H1 (cell line): ENCODE data around the gene KDM6A. TPM values are rescaled to one million over a fixed set of nuclear protein-coding genes. Genes with fewer than 3 reads are reported as not detected.

Experiments
- RXRA ChIP-seq: IDR thresholded peaks from 2 replicates; pipeline ENCODE4 v1.6.1; 2011; ENCODE audit warnings: low read depth, mild to moderate bottlenecking, low read length, moderate library complexity; ENCODE audit not compliant: insufficient read depth
- SIRT6 ChIP-seq: IDR thresholded peaks from one replicate; pipeline ENCODE4 v1.7.1; 2012; ENCODE audit warnings: low read length, inconsistent platforms
- ZNF274 ChIP-seq: IDR thresholded peaks from 2 replicates; pipeline ENCODE4 v1.7.0; 2012; ENCODE audit warnings: low read length, borderline replicate concordance; ENCODE audit errors: extremely low read depth
- polyA plus RNA-seq, 7 experiments: library from polyadenylated mRNA; depleted of rRNA in 3 of 7; stranded (reverse) in 5 of 7; unstranded in 2 of 7; fragments of >200 nt in 5 of 7; fragments of 200-250 nt in 2 of 7; gene quantifications; 1 replicate in 5 of 7; 2 replicates in 1 of 7; 4 replicates in 1 of 7; pipeline versions ENCODE4 v1.2.1 to v1.2.3, GENCODE V29; 2011 to 2013; ENCODE audit warnings: missing spikeins in 2 of 7, mixed read lengths in 2 of 7
- total RNA-seq: library from RNA; stranded (reverse); fragmentation: NEBNext Ultra II Directional; extraction: Animal tissue kit (Norgen Biotek cat#: 25700); gene quantifications from 2 replicates; pipeline ENCODE4 v1.2.1, GENCODE V29; 2021
- TF ChIP-seq, protein P1 (sequence below): fragments of 300-600 bp; sonication (generic); IDR thresholded peaks from 2 replicates; pipeline ENCODE4 v1.7.1; 2012; ENCODE audit warnings: low read length, moderate library complexity, mild to moderate bottlenecking, inconsistent platforms; ENCODE audit not compliant: insufficient replicate concordance
- TF ChIP-seq, protein P2 (sequence below), 3 experiments: IDR thresholded peaks; 1 replicate in 2 of 3; 2 replicates in 1 of 3; pipeline versions ENCODE4 v1.5.1 to v1.6.1; 2011; ENCODE audit warnings: low read length in 3 of 3, mild to moderate bottlenecking in 3 of 3, inconsistent platforms in 2 of 3, low read depth in 1 of 3, moderate library complexity in 1 of 3; ENCODE audit not compliant: insufficient read depth in 1 of 3; ENCODE audit errors: control extremely low read depth in 1 of 3

The KDM6A gene
- total and polyA plus RNA-seq, 2 of the 8 experiments (the other 6 are each of a cell fraction or from before 2014, with no cell fraction given): 43.5 to 58.4 TPM

DNA sequence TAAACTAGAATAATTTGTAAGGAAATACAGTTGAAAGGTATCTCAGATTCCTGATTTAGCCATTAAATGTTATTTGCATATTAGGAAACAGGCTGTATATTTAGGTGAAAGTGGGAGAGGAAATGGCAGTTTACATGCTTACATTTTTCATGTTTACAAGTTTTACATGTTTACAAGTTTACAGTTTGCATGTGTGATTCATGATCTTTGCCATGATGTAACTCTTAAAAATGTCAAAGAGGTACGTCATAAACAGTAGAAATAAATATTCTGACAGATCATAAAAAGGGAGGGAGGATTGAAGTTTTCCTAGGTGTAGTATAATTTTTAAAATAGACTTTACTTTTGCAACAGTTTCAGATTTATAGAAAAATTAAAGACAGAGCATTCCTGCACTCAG is 45.7 kb downstream of the KDM6A start (continued):
- TF ChIP-seq, protein P1, sequence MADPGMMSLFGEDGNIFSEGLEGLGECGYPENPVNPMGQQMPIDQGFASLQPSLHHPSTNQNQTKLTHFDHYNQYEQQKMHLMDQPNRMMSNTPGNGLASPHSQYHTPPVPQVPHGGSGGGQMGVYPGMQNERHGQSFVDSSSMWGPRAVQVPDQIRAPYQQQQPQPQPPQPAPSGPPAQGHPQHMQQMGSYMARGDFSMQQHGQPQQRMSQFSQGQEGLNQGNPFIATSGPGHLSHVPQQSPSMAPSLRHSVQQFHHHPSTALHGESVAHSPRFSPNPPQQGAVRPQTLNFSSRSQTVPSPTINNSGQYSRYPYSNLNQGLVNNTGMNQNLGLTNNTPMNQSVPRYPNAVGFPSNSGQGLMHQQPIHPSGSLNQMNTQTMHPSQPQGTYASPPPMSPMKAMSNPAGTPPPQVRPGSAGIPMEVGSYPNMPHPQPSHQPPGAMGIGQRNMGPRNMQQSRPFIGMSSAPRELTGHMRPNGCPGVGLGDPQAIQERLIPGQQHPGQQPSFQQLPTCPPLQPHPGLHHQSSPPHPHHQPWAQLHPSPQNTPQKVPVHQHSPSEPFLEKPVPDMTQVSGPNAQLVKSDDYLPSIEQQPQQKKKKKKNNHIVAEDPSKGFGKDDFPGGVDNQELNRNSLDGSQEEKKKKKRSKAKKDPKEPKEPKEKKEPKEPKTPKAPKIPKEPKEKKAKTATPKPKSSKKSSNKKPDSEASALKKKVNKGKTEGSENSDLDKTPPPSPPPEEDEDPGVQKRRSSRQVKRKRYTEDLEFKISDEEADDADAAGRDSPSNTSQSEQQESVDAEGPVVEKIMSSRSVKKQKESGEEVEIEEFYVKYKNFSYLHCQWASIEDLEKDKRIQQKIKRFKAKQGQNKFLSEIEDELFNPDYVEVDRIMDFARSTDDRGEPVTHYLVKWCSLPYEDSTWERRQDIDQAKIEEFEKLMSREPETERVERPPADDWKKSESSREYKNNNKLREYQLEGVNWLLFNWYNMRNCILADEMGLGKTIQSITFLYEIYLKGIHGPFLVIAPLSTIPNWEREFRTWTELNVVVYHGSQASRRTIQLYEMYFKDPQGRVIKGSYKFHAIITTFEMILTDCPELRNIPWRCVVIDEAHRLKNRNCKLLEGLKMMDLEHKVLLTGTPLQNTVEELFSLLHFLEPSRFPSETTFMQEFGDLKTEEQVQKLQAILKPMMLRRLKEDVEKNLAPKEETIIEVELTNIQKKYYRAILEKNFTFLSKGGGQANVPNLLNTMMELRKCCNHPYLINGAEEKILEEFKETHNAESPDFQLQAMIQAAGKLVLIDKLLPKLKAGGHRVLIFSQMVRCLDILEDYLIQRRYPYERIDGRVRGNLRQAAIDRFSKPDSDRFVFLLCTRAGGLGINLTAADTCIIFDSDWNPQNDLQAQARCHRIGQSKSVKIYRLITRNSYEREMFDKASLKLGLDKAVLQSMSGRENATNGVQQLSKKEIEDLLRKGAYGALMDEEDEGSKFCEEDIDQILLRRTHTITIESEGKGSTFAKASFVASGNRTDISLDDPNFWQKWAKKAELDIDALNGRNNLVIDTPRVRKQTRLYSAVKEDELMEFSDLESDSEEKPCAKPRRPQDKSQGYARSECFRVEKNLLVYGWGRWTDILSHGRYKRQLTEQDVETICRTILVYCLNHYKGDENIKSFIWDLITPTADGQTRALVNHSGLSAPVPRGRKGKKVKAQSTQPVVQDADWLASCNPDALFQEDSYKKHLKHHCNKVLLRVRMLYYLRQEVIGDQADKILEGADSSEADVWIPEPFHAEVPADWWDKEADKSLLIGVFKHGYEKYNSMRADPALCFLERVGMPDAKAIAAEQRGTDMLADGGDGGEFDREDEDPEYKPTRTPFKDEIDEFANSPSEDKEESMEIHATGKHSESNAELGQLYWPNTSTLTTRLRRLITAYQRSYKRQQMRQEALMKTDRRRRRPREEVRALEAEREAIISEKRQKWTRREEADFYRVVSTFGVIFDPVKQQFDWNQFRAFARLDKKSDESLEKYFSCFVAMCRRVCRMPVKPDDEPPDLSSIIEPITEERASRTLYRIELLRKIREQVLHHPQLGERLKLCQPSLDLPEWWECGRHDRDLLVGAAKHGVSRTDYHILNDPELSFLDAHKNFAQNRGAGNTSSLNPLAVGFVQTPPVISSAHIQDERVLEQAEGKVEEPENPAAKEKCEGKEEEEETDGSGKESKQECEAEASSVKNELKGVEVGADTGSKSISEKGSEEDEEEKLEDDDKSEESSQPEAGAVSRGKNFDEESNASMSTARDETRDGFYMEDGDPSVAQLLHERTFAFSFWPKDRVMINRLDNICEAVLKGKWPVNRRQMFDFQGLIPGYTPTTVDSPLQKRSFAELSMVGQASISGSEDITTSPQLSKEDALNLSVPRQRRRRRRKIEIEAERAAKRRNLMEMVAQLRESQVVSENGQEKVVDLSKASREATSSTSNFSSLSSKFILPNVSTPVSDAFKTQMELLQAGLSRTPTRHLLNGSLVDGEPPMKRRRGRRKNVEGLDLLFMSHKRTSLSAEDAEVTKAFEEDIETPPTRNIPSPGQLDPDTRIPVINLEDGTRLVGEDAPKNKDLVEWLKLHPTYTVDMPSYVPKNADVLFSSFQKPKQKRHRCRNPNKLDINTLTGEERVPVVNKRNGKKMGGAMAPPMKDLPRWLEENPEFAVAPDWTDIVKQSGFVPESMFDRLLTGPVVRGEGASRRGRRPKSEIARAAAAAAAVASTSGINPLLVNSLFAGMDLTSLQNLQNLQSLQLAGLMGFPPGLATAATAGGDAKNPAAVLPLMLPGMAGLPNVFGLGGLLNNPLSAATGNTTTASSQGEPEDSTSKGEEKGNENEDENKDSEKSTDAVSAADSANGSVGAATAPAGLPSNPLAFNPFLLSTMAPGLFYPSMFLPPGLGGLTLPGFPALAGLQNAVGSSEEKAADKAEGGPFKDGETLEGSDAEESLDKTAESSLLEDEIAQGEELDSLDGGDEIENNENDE: no peak
- no peak for TF ChIP-seq RXRA
- no peak for TF ChIP-seq ZNF274
- TF ChIP-seq SIRT6: no peak
- TF ChIP-seq, protein P2, sequence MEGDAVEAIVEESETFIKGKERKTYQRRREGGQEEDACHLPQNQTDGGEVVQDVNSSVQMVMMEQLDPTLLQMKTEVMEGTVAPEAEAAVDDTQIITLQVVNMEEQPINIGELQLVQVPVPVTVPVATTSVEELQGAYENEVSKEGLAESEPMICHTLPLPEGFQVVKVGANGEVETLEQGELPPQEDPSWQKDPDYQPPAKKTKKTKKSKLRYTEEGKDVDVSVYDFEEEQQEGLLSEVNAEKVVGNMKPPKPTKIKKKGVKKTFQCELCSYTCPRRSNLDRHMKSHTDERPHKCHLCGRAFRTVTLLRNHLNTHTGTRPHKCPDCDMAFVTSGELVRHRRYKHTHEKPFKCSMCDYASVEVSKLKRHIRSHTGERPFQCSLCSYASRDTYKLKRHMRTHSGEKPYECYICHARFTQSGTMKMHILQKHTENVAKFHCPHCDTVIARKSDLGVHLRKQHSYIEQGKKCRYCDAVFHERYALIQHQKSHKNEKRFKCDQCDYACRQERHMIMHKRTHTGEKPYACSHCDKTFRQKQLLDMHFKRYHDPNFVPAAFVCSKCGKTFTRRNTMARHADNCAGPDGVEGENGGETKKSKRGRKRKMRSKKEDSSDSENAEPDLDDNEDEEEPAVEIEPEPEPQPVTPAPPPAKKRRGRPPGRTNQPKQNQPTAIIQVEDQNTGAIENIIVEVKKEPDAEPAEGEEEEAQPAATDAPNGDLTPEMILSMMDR (IDR thresholded peaks at IDR 0.05; ENCODE audit: control extremely low read depth in 1 of 3, insufficient read depth in 1 of 3, low read depth in 1 of 3, low read length in 3 of 3): no peak
